Activated T-cell treated with anti-CD3 and anti-CD28 coated beads, Interleukin-2, amount 50 U/mL, for 1 hour (primary cell): ENCODE results near the gene DNAJB14.

Experiments
- DNase-seq: peaks from one replicate; pipeline ENCODE4 v3.0.0-alpha.2; 2020

The DNAJB14 gene

DNA sequence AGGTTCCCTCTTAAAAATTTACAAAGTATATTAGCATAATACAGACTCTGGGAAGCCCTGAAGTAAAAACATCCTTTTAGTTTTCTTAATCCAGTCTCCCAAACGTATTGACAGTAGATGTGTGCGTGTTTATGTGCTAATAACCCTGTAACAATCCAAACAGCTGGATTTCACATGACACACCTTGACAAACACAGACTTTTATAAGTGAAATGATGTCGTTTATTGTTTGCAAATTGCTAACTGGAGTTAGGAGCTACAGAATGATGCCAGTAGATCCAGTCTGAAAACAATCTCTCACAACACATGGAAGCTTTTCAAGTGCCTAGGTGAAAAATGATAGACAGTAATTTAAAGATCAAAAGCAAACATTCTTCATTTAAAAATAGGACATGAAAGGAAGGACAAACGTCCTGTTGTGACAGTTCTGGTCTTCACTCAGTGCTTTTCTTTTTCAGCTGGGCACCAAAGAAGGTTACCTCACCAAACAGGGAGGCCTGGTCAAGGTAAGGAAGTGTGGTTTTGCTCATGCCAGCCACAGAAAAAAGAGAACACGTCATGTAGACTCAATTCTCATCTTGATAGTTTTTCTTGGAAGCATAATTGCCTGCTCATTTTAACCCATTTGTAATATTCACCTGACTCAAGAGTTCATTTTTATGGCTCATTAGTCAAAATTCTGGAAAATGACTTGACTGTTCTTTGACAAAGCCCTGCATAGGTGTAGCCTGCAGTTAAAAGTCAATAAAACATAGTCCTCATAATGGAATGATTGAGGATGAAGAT lies 85.1 kb downstream of the DNAJB14 start:
- DNase-seq, result no peak

DNA sequence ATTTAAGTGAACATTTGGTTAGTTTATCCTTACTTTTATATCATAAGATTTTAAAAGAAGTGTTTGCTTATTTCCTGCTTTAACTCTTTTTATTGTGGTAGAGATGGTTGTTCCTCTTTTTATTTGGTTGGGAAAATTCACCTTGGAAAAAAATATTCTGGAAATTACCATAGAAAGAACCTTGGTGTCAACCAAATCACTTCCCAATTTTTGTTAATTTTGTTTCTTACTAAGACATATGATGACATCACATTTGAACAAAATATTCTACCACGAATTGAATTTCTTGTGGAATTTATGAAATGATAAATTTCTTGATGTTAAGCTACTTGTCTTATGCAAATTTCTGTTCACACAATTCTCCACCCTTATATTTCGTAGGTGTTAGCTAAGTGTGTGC lies 85.9 kb downstream of the DNAJB14 start:
- no peak for DNase-seq

DNA sequence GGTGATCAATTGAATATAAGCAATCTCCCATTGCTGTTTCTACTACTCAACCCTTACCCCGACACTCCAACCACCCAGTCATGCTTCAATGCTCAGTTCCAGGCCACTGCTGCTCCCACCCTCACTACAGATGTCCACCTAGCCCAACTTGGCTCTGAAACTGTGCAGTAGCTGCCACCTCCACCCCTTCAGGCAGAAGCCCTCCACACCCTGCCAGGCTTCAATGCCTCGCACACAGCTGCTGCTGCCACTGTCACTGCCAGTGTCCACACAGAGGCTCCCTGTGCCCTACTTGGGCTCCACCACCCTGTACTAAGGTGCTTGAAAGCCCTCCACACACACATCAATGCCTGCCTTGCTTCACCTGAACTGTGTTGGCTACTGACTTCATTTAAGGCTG lies 86.8 kb downstream of the DNAJB14 start:
- DNase-seq, result no peak

DNA sequence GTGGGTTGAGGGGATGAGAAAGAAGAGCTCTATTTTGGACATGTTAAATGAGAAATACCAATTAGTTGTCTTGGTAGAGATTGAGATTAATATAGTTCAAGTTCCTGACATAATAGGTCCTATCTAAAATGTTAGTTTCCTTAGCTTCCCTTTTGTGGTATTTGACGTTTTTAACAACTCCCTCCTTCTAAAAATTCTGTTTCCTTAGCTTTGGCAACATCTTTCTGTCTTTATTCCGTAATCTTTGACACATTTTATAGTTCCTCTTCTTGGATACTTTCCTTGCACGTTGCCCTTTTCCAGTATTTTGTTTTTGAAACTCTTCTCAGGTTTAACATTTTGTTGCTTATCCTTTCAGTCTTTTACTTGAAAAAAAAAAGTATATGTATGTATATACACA lies 89.1 kb downstream of the DNAJB14 start:
- no peak for DNase-seq

DNA sequence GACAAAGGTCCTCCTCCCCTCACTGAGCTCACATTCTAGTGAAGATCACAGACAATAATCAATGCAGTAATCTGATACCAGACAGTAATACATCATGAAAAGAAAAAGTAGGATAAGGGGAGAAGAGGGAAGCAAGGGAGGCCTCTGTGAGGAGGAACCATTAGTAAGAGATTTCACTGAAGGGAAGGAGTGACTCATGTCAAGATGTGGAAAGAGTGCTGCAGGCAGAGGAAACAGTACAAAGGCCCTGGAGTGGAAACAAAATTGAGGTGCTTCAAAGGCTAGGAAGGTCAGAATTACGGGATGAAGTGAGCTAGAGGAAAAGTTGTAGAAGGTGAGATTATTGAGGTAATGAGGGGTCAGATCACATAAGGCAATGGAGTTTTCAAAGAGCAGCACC lies 90.3 kb downstream of the DNAJB14 start:
- no peak for DNase-seq

DNA sequence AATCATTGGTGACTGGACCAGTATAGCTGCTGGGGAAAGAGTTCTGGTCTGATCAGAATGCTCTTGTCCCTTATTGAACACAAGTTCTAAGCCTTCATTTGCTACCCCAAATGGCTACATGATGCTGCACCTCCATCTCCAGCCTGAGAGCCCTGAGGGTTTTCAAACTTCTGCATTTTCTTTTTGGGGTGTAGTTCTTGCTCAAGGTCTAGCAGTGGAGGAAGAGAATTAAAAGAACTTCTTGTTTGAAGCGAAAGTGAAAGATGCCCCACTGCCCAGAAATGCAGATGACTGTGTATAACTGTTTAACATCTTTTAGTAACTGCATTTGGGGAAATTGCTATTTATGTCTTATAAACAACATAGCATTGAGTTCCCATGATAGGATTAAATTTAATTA lies 90.7 kb downstream of the DNAJB14 start:
- no peak for DNase-seq

DNA sequence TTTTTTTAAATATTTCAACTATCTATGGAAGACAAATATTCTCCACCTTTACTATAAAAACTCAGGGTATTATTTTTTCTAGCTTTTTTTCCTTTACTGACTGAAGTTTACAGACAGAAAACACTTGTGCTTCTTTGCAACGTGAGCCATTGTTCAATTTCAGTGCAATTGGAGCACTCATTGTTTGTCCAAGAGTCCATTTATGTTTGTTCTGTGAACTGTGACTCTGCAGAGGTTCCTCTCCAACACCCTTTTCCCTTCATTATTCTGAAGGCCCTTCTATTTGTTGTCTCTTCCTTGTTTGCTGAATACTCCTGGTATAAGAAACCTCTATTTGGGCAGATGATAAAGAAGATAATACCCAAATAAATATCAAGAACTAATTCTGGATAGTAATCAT lies 92.4 kb downstream of the DNAJB14 start:
- no peak for DNase-seq

DNA sequence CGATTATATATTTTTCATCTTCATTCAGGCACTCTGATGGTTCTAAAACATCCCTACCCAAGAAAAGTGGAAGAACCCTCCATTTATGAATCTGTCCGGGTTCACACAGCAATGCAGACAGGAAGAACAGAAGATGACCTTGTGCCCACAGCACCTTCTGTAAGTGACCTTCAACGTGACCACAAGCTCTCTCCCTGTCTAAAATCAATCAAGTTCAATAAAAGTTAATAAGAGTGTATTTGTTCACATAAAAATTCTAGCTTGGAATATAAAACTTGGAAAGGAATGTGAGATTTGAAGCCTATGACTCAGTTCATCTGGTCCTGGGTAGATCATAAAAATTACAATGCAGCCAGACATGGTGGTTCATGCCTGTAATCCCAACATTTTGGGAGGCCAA lies 93.2 kb downstream of the DNAJB14 start:
- no peak for DNase-seq

DNA sequence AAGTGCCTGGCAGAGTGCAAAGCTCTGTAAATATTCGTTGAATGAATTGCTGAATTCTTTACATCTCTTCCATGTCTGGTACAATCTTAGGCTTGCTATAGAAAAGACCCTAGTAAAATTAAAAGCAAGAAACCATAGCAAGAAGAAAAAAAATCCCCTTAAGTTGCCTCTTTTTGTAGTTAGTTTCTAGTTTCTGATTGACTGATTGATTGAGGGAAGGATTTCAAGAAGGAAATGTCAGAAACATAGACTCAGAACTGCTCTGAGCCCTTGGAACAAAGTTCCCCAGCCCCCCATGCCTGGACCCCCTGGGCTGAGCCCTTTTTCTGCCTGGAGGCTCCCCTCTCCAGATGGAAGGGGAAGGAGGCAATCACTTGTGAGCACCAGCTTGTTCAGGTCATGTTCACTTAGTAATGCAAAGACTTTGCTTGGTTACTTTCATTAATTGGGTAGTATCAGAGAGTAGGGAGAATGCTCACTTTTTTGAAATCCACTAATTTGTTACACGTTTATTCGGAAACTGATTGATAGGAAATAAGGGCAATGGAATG lies 94.1 kb downstream of the DNAJB14 start:
- DNase-seq, result no peak

DNA sequence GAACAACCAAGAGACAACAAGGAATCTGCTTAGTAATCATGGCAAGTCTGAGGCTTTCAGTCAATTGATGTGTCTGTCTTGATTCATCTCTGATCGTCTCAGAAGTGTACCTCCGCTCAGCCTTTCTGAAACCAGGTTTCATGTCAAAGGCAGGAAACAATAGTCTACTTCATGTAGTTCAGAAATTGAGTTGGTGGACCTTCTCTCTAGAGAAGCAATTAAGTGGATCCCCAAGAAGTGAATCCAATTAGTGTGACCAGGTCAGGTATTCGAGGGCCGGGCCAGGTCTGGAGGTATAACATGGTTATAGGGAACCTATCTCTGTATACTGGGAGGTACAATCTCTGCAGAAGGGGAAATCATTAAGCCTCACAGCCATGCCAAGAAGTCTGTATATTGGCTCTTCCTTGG lies 97.8 kb downstream of the DNAJB14 start:
- no peak for DNase-seq

DNA sequence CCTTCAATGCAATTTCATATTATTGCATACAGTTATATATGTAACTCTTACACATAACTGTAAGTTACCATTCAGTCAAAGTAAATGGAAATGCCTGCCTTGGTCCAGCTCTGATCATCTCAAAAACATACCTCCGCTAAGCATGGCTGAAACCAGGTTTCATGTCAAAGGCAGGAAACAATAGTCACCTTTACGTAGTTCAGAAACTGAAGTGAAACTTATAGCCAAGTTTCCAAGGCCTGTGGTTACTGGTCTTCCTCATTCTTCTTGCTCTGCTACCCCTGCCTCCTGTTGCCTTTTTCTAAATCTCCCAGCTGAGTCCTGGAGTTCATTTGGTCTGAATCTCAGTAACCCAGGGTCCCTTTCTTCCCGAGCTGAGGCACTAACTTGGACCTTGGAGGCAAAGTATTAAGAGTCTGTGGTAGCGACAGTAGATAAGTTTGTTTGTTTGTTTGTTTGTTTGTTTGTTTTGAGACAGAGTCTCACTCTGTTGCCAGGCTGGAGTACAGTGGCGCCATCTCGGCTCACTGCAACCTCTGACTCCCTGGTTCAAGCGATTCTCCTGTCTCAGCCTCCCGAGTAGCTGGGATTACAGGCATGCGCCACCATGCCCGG lies 98.9 kb downstream of the DNAJB14 start:
- DNase-seq, result no peak

DNA sequence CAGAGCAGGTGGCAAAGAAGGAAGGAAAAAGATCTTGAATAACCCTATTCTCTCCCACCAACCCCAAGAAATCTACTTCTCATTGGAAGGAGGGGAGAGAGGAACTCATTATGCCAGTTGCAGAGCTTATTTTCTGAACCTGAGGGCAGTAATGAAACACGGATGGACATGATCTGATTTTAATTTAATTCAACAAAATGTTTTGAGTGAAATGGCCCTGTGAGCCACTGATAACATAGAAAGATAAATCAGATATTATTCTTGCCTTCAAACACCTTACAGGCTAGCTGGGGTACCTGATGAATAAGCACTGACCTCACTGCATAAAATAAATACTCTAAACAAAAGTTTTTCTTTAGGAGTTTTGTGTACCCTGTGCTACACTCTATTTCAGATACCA lies 99.5 kb downstream of the DNAJB14 start:
- no peak for DNase-seq
